Stomach (tissue), 9 donors: ENCODE data around the gene EPHB1. TPM values are rescaled to one million over a fixed set of nuclear protein-coding genes. Genes with fewer than 3 reads are reported as not detected.

Experiments used
- DNase-seq, 2 donors: peaks; one replicate each; pipeline versions ENCODE4 v3.0.0 to v3.0.0-alpha.2; 2013 to 2019
- H3K27ac ChIP-seq, 5 donors: fragments of 200-600 bp in 4 of 5; sonication (generic) in 4 of 5; one replicate each; pipeline ENCODE4 v1.5.1; 2013 to 2019; ENCODE audit warnings: mild to moderate bottlenecking in 1 of 5, moderate library complexity in 1 of 5
- H3K27me3 ChIP-seq, 3 donors: fragments of 200-600 bp; sonication (generic); one replicate each; pipeline ENCODE4 v1.5.1; 2017 to 2019; ENCODE audit warnings: mixed run types in 1 of 3
- H3K36me3 ChIP-seq, 4 donors: fragments of 200-600 bp; sonication (generic); 1 replicate in 3 of 4; 2 replicates in 1 of 4; pipeline ENCODE4 v1.5.1; 2016 to 2019
- H3K4me1 ChIP-seq, 4 donors: fragments of 200-600 bp; sonication (generic); one replicate each; pipeline ENCODE4 v1.5.1; 2016 to 2019
- H3K4me3 ChIP-seq, 4 donors: fragments of 200-600 bp; sonication (generic) in 3 of 4; one replicate each; pipeline ENCODE4 v1.5.1; 2016 to 2019; ENCODE audit warnings: mild to moderate bottlenecking in 1 of 4
- H3K9me3 ChIP-seq, 4 donors: fragments of 200-600 bp; sonication (generic); one replicate each; pipeline ENCODE4 v1.5.1; 2016 to 2019
- CTCF ChIP-seq, 7 experiments: fragments of 450-650 bp in 4 of 7; fragments of 200-600 bp in 3 of 7; sonication (generic) in 3 of 7; IDR thresholded peaks; one replicate each; pipeline ENCODE4 v1.5.1; 2016 to 2019; ENCODE audit warnings: antibody characterized with exemption in 7 of 7, control low read depth in 2 of 7, mild to moderate bottlenecking in 1 of 7
- EP300 ChIP-seq: sonication (generic); formaldehyde crosslinking; IDR thresholded peaks from one replicate; pipeline ENCODE4 v1.6.1; 2017; ENCODE audit warnings: antibody characterized with exemption
- POLR2A ChIP-seq, 4 donors: fragments of 450-650 bp; IDR thresholded peaks; one replicate each; pipeline ENCODE4 v1.6.1; 2016; ENCODE audit warnings: antibody characterized with exemption in 4 of 4, control low read depth in 2 of 4, mild to moderate bottlenecking in 1 of 4, moderate library complexity in 1 of 4
- POLR2AphosphoS5 ChIP-seq, 3 donors: sonication (generic); formaldehyde crosslinking; IDR thresholded peaks; one replicate each; pipeline ENCODE4 v1.6.1; 2016; ENCODE audit warnings: antibody characterized with exemption in 3 of 3
- WGBS, 5 donors: extraction: QIAGEN DNeasy Blood & Tissue Kit in 3 of 5; methylation state at CpG; one replicate each; pipeline versions ENCODE4 v1.1.5 to v1.1.7; 2013 to 2018; 5-methylcytosine and 5-hydroxymethylcytosine counted together
- intact Hi-C: fragments of 100-400 bp; cut with DNase I; formaldehyde crosslinking; loops from one replicate; pipeline ENCODE4 v1.15.1; 2023; ENCODE audit warnings: low total_unique reads
- polyA plus RNA-seq, 3 donors: library from polyadenylated mRNA; stranded (reverse); fragments of 200-250 nt; gene quantifications; one replicate each; pipeline ENCODE4 v1.2.3, GENCODE V29; 2013
- total RNA-seq, 5 donors: library from RNA; depleted of rRNA; stranded (reverse); fragments of >200 nt; gene quantifications; one replicate each; pipeline versions ENCODE4 v1.1.0 to v1.2.3, GENCODE V29; 2014 to 2016
- donor health status: healthy with polysubstance abuse.
- donor health status: Bipolar disorder and iron deficiency.
- donor health status: healthy.

Gene EPHB1
- total and polyA plus RNA-seq, 8 donors, result 0.13 to 2.3 (median 1.0) TPM; not detected in 4

GRCh38 chr3:135127946-135128470, 332.9 kb downstream of the EPHB1 start:
- Histone ChIP-seq H3K4me3 (no peak overlapping the region), H3K36me3 (no peaks in the 10 kb centered on the region), H3K27ac (no peak overlapping the region), H3K4me1 (no peaks in the 10 kb centered on the region), H3K27me3 (no peaks in the 10 kb centered on the region), H3K9me3 (no peaks in the 10 kb centered on the region)
- intact Hi-C loops, result no loop called here
- 72 to 82% (median 81%) methylated on average over 5 of the region's 5 CpGs for WGBS, 5 donors
- no peak for DNase-seq
- TF ChIP-seq POLR2AphosphoS5 (IDR thresholded peaks at IDR 0.05) (no peak), EP300 (no peak), CTCF (IDR thresholded peaks at IDR 0.05) (no peak), POLR2A (IDR thresholded peaks at IDR 0.05) (no peak)

GRCh38 chr3:135128818-135129217, 333.8 kb downstream of the EPHB1 start:
- intact Hi-C loops, result no loop called here
- Histone ChIP-seq H3K27me3 (no peaks in the 10 kb centered on the region), H3K9me3 (no peaks in the 10 kb centered on the region), H3K27ac (no peak overlapping the region), H3K4me3 (no peak overlapping the region), H3K36me3 (no peaks in the 10 kb centered on the region), H3K4me1 (no peaks in the 10 kb centered on the region)
- no peak for DNase-seq
- TF ChIP-seq POLR2A (IDR thresholded peaks at IDR 0.05) (no peak), POLR2AphosphoS5 (IDR thresholded peaks at IDR 0.05) (no peak), CTCF (IDR thresholded peaks at IDR 0.05) (no peak), EP300 (no peak)
- 71 to 76% (median 75%) methylated on average over 3 of the region's 3 CpGs for WGBS, 5 donors

GRCh38 chr3:135131290-135131689, 336.2 kb downstream of the EPHB1 start:
- no peak overlapping the region for H3K27ac ChIP-seq
- TF ChIP-seq POLR2A (IDR thresholded peaks at IDR 0.05) (no peak), POLR2AphosphoS5 (IDR thresholded peaks at IDR 0.05) (no peak), EP300 (no peak), CTCF (IDR thresholded peaks at IDR 0.05) (no peak)
- DNase-seq, result no peak
- H3K36me3 ChIP-seq, result no peaks in the 10 kb centered on the region
- H3K4me3 ChIP-seq, result no peak overlapping the region
- H3K27me3 ChIP-seq, result no peaks in the 10 kb centered on the region
- no peaks in the 10 kb centered on the region for H3K4me1 ChIP-seq
- 73 to 89% (median 78%) methylated on average over 7 of the region's 7 CpGs for WGBS, 5 donors
- intact Hi-C loops, result no loop called here
- no peaks in the 10 kb centered on the region for H3K9me3 ChIP-seq

GRCh38 chr3:135133905-135134683, 339.0 kb downstream of the EPHB1 start:
- TF ChIP-seq EP300, result no peak
- TF ChIP-seq POLR2A (IDR thresholded peaks at IDR 0.05), result no peak
- TF ChIP-seq CTCF (IDR thresholded peaks at IDR 0.05), result no peak
- no peak for TF ChIP-seq POLR2AphosphoS5 (IDR thresholded peaks at IDR 0.05)
- intact Hi-C loops, result no loop called here
- no peaks in the 10 kb centered on the region for H3K9me3 ChIP-seq
- H3K27ac ChIP-seq, result no peak overlapping the region
- H3K4me3 ChIP-seq, result no peak overlapping the region
- no peaks in the 10 kb centered on the region for H3K27me3 ChIP-seq
- WGBS, 5 donors, result 83 to 91% (median 90%) methylated on average over 8 of the region's 8 CpGs
- H3K4me1 ChIP-seq, result no peaks in the 10 kb centered on the region
- H3K36me3 ChIP-seq, result no peaks in the 10 kb centered on the region
- no peak for DNase-seq
